ENCODE measurements around the gene ARHGEF10L. TPM values are rescaled to one million over a fixed set of nuclear protein-coding genes. Genes with fewer than 3 reads are reported as not detected.

ARHGEF10L gene
- total and polyA plus RNA-seq, 8 donors = 16.8 to 39.6 (median 21.1) TPM

DNA sequence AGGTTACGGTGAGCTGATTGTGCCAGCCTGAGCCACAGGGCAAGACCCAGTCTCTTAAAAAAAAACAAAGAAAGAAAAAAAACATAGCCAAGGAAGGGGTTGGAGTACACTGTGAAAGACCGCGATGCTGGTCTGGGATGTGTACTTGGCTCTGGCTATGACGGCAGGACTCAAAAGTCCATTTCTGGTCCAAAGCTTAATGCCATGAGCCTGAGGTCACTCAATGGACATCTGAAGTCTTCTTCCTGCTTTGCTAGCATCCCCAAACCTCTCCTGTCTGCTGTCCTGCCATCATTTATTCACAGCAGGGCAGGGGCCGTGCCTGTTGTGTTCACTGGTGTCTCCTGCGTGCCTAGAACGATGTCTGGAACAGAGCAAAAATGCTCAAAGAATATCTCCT lies 1.5 kb upstream of the ARHGEF10L start:
- no peak for ATAC-seq
- TF ChIP-seq, protein P1, sequence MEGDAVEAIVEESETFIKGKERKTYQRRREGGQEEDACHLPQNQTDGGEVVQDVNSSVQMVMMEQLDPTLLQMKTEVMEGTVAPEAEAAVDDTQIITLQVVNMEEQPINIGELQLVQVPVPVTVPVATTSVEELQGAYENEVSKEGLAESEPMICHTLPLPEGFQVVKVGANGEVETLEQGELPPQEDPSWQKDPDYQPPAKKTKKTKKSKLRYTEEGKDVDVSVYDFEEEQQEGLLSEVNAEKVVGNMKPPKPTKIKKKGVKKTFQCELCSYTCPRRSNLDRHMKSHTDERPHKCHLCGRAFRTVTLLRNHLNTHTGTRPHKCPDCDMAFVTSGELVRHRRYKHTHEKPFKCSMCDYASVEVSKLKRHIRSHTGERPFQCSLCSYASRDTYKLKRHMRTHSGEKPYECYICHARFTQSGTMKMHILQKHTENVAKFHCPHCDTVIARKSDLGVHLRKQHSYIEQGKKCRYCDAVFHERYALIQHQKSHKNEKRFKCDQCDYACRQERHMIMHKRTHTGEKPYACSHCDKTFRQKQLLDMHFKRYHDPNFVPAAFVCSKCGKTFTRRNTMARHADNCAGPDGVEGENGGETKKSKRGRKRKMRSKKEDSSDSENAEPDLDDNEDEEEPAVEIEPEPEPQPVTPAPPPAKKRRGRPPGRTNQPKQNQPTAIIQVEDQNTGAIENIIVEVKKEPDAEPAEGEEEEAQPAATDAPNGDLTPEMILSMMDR (IDR thresholded peaks at IDR 0.05) = no peak
- intact Hi-C loops (cut with DNase I) = no loop called here
- Histone ChIP-seq H3K36me3 (no peaks in the 10 kb centered on the region), H3K27me3 (peaks cover 0 to 49% of the 10 kb centered on the region in 2 donors), H3K4me1 (peaks cover 5 to 24% of the 10 kb centered on the region in 2 donors), H3K27ac (no peak overlapping the region), H3K9me3 (no peaks in the 10 kb centered on the region), H3K4me3 (no peak overlapping the region)
- no peak for DNase-seq

GRCh38 chr1:17538428-17539117 lies 925 bp upstream of the ARHGEF10L start:
- DNase-seq (peak in 1 of 4 donors; percentile 66), ATAC-seq (peak; percentile 8)
- TF ChIP-seq, protein P1 (IDR thresholded peaks at IDR 0.05) = no peak
- H3K4me1 ChIP-seq = peaks cover 5 to 24% of the 10 kb centered on the region in 2 donors
- no peaks in the 10 kb centered on the region for H3K36me3 ChIP-seq
- H3K4me3 ChIP-seq = no peak overlapping the region
- H3K27ac ChIP-seq = no peak overlapping the region
- intact Hi-C loops (cut with DNase I) = no loop called here
- no peaks in the 10 kb centered on the region for H3K9me3 ChIP-seq
- peaks cover 0 to 49% of the 10 kb centered on the region in 2 donors for H3K27me3 ChIP-seq

- Histone ChIP-seq H3K27ac (no peak overlapping the region), H3K36me3 (no peaks in the 10 kb centered on the region), H3K27me3 (peaks cover 0 to 49% of the 10 kb centered on the region in 2 donors), H3K4me3 (peak overlapping the region in 1 of 2 donors; percentile 26), H3K4me1 (peaks cover 5 to 24% of the 10 kb centered on the region in 2 donors), H3K9me3 (no peaks in the 10 kb centered on the region)
- TF ChIP-seq, protein P1 (IDR thresholded peaks at IDR 0.05) = no peak
- ATAC-seq (no peak), DNase-seq (no peak)
- intact Hi-C loops (cut with DNase I) = no loop called here
Observed at GRCh38 chr1:17539118-17539476, 401 bp upstream of the ARHGEF10L start.

GRCh38 chr1:17540255-17541001 lies 930 bp downstream of the ARHGEF10L start:
- intact Hi-C loops (cut with DNase I) = no loop called here
- peak in 3 of 4 donors; percentile 53 to 82 (median 62) for DNase-seq
- ATAC-seq = peak; percentile 73

More at GRCh38 chr1:17540255-17541001, 930 bp downstream of the ARHGEF10L start:
- Histone ChIP-seq H3K36me3 (no peaks in the 10 kb centered on the region), H3K27me3 (peaks cover 0 to 45% of the 10 kb centered on the region in 2 donors), H3K9me3 (no peaks in the 10 kb centered on the region), H3K27ac (peak overlapping the region; percentile 61 to 80), H3K4me3 (peak overlapping the region; percentile 53 to 56), H3K4me1 (peaks cover 5 to 29% of the 10 kb centered on the region in 2 donors)
- TF ChIP-seq, protein P1 (IDR thresholded peaks at IDR 0.05) = no peak
